Hepatic stellate cell (primary cell): ENCODE measurements around the gene PIP5K1B.

Experiments
- DNase-seq: peaks from one replicate; pipeline ENCODE4 v3.0.0; 2011; ENCODE audit warnings: low spot score

Gene PIP5K1B

GRCh38 chr9:68739621-68740174 lies 34.7 kb downstream of the PIP5K1B start:
- no peak for DNase-seq

GRCh38 chr9:68740561-68740960 lies 35.5 kb downstream of the PIP5K1B start:
- DNase-seq = no peak

- DNase-seq = no peak
These were observed 36.2 kb downstream of the PIP5K1B start for GRCh38 chr9:68741234-68741633.

GRCh38 chr9:68741704-68742332 lies 36.8 kb downstream of the PIP5K1B start:
- no peak for DNase-seq

- no peak for DNase-seq
These were observed 37.3 kb downstream of the PIP5K1B start for GRCh38 chr9:68742333-68742730.

- DNase-seq = no peak
These were observed 39.4 kb downstream of the PIP5K1B start for GRCh38 chr9:68744426-68744825.

- DNase-seq = no peak
These were observed 41.5 kb downstream of the PIP5K1B start for GRCh38 chr9:68746525-68746924.

GRCh38 chr9:68747043-68747533 lies 42.0 kb downstream of the PIP5K1B start:
- no peak for DNase-seq

- no peak for DNase-seq
These were observed 44.1 kb downstream of the PIP5K1B start for GRCh38 chr9:68749135-68749534.

GRCh38 chr9:68749579-68750159 lies 44.6 kb downstream of the PIP5K1B start:
- DNase-seq = no peak

GRCh38 chr9:68750255-68750654 lies 45.2 kb downstream of the PIP5K1B start:
- DNase-seq = no peak

GRCh38 chr9:68750786-68751185 lies 45.7 kb downstream of the PIP5K1B start:
- no peak for DNase-seq

- no peak for DNase-seq
These were observed 46.5 kb downstream of the PIP5K1B start for GRCh38 chr9:68751556-68751955.

GRCh38 chr9:68755051-68755450 lies 50.0 kb downstream of the PIP5K1B start:
- no peak for DNase-seq

- DNase-seq = no peak
These were observed 50.7 kb downstream of the PIP5K1B start for GRCh38 chr9:68755752-68756151.

- no peak for DNase-seq
These were observed 55.1 kb downstream of the PIP5K1B start for GRCh38 chr9:68759981-68760673.

GRCh38 chr9:68760674-68761333 lies 55.8 kb downstream of the PIP5K1B start:
- DNase-seq = no peak

- no peak for DNase-seq
These were observed 57.5 kb downstream of the PIP5K1B start for GRCh38 chr9:68762570-68762969.

GRCh38 chr9:68763104-68763503 lies 58.1 kb downstream of the PIP5K1B start:
- no peak for DNase-seq

GRCh38 chr9:68768619-68769018 lies 63.6 kb downstream of the PIP5K1B start:
- DNase-seq = no peak

- DNase-seq = no peak
These were observed 64.8 kb downstream of the PIP5K1B start for GRCh38 chr9:68769852-68770251.

GRCh38 chr9:68771376-68771775 lies 66.3 kb downstream of the PIP5K1B start:
- DNase-seq = no peak
